NCI-H1092 treated with DMSO at 0.1 percent for 48 hours (cell line): ENCODE results near the gene ZNF423.

Experiments used
- DNase-seq: peaks from one replicate; lab custom pipeline; 2025; lab: John Stamatoyannopoulos, UW

The ZNF423 gene

DNA sequence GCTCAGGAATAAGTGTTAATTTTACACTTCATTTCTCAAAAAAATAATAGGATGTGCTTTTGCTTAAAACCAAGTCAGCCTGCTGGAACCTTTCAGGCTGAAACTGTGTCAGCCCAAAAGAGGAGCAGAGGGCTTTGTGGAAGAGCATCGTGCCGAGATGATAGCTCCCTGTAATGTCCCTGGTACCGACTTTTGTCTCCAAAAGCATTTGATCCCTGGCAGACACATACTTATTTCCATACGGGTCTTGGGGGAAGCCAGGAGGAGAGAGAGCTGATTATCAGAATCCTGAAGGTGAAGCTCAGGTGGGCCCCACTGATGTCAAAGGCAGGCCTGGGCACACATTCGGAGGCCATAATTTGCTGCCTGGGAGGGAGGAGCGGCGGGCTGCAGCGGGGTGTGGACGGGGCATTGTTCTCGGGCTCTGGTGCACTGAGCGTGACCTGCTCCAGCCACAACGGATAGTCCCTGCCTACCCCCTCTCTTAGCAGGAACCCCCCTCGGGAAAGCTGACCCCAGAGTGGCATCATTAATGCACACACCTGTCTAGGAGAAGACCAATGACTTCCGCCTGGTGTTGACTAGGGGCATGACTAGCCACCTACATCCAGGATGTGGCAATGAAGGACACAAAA, 326.4 kb downstream of the ZNF423 start:
- no peak for DNase-seq

GRCh38 chr16:49528866-49529288, 327.0 kb downstream of the ZNF423 start:
- DNase-seq: no peak

DNA sequence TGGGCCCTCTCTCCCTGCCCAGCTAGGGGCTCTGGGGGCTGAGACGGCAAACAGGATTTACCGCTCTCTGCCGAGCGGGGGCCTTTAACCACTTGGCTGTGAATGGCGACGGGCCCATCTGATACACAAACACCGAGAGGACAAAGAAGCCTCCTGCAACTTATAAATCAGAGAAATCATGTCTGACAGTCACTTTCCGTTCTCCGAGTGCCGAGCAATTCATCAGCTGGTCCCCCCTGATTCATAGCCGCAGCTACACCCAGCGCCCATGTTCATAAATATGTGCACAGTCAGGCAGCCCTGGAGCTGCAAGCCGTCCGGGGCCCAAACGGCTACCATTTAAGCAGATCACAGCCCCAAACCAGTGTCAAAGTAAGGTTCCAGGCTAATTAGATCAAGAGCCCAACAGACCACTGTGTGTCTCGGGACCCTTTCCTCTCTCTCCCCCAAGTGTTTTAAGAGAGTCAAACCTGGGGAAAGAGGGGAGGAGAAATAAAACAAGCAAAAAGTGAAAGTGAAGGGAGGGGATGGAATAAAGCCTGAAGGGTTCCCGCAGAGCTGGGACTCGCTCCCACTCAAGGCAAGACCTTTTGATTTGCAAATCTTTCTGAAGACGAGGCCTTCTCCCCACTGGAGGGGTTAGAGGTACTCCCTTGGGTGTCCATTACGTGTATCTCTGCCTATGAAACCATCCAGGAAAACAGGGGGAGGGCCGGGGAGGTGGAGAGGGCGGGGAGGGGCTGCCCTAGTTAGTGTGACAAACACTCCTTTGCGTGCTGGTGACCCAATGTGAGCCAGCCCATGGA, 327.6 kb downstream of the ZNF423 start:
- DNase-seq: peak; percentile 41

GRCh38 chr16:49527611-49528010, 328.3 kb downstream of the ZNF423 start:
- no peak for DNase-seq

DNA sequence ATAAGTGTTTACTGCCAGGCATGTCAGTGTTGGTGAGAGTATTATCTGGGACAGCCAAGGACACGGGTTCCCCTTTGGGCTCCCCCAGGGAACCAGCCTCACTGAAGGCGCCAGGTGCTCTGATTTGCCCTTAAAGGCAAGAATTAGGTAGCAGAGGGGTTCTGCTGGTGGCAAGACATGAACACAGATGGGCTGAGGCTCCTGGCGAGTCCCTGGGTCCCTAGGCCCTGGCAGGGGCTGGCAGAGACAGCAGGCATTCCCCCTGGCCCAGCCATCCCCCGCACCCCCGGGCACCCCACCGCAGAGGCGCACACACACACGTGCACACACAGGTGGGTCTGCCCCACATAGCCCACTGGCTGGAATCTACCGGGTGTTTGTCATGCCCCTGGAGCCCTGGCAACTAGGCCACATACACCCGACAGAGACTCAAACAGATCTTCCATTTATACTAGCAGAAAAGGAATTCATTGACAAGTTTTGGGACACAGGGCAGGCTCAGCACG, 329.0 kb downstream of the ZNF423 start:
- no peak for DNase-seq

GRCh38 chr16:49524947-49525315, 331.0 kb downstream of the ZNF423 start:
- DNase-seq: peak; percentile 38

- peak; percentile 38 for DNase-seq
Measured at GRCh38 chr16:49524216-49524946, 331.5 kb downstream of the ZNF423 start.

GRCh38 chr16:49523435-49524159, 332.3 kb downstream of the ZNF423 start:
- no peak for DNase-seq

DNA sequence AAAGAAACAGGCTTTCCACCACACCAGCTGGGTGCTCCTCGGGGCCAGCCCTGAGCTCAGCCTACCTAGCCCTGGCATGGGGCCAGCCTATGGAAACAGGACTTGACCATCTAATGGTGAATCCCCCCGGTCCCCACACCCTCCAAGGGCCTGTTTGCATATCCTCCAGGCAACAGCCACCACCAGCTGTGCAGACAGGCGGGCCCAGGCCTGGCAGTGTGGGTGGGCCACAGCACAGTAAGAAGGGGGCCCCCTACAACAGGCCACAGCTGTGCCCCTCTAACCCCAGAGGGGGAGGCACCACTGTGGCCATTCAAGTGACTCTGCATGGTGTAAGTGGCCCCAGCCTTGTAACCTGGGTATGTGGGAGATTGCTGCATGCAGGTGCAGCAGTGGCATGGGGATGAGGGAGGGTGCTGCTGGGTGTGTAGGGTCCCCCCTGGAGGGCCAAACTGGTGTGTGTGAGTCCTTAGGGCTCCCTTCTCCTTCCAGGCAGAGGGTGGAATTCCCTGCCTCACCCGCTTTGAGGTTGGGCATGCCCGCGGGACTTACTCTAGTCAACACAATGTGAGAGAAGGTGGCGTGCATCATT, 334.1 kb downstream of the ZNF423 start:
- DNase-seq: peak; percentile 43

DNA sequence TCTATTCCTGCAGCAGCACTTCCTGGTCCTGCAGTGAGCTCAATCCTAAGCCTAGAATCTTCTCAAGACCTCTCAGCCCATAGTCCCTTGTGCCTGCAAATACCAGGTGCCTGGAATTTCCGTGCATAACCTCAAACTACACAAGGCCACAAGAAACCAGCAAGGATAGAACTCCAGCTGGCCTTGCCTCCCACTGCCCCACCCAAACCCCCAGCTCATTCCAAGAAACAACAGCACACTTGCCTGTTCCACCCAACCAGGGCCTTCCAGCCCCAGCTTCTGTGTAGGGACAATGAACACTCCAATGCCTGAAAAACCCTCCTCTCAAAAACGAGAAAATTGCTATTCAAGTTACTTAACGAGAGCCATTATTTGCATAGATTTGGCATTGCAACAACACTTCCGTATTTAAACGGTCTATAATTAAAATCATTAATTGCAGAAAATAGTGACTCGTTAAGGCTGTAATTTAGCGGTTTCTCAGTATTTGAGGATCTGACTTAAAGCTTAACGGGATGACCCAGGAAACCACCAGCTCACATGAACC, 335.3 kb downstream of the ZNF423 start:
- no peak for DNase-seq

- no peak for DNase-seq
Measured at GRCh38 chr16:49519741-49520140, 336.2 kb downstream of the ZNF423 start.

DNA sequence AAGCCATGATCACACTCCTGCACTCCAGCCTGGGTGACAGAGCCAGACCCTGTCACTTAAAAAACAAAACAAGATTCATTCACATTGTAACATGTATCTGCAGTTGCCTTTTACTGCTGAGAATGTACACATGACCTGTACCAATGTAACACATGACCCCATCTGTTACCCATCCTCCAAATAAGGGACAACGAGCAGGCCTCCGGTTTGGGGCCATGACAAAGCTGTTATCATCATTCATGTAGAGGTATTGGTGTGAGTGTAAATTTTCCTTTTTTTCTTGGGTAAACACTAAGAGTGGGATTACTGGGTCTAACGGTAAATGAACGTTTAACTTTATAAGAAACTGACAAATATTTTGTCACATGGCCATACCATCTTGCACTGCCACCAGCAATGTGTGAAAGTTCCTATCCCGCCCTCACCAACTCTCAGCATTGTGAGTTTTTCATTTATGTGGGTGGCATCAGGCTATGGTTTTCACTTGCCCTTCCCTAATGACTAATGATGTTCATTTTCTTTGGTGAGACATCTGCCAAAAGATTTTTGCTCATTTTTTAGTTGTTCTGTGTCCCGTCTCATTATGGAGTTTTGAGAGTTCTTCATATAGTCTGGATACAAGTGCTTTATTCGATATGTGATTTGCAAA, 336.8 kb downstream of the ZNF423 start:
- no peak for DNase-seq

GRCh38 chr16:49516382-49517036, 339.4 kb downstream of the ZNF423 start:
- no peak for DNase-seq

GRCh38 chr16:49515861-49516260, 340.1 kb downstream of the ZNF423 start:
- no peak for DNase-seq

- DNase-seq: no peak
Measured at GRCh38 chr16:49515016-49515565, 340.8 kb downstream of the ZNF423 start.

DNA sequence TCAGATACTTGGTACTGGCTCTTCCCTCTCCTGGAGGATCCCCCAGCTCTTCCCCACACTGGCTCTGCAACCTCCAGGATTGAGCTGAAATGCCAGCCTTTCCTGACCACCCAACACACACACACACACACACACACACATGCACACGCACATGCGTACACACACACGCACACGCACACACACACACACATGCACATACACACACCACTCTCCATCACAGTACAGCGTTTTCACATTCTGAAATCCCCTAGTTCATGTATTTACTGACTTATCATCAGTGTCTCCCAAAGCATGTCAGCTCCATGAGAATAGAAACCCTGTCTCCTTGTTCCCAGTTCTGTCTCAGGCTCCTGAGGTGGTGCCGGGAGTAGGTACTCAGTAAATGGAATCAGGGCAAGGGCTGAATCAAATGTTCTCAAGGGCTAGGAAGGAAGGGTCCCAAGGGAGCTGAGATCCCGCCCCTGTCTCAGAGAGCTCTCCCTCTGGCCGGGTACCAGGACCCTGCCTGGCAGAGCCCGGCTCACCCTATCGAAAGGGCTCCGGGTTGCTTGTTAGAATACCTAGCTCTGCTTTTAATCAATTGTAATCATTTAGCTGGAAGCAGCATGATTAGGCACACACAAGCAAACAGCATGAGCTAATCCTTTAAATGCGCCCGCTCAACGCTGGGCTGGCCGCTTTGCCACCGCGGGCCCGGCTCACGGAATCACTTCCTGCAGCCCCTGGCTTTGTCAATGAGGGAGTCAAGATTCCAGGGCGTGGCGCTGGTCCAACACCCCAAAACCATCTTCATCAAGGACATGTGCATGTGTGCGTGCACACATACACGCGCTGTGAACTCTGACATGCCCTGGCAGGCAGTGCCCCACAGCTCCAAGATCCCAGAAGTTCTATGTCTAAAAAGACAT, 341.6 kb downstream of the ZNF423 start:
- DNase-seq: no peak

GRCh38 chr16:49513040-49513439, 342.9 kb downstream of the ZNF423 start:
- DNase-seq: peak; percentile 24

GRCh38 chr16:49510654-49511305, 345.1 kb downstream of the ZNF423 start:
- DNase-seq: peak; percentile 18
